GM18870 (cell line): ENCODE measurements around the gene AKT3.

Experiments
- ATAC-seq: cut with Tn5 transposase; IDR thresholded peaks from one replicate; pipeline ENCODE4 v1.9.1; 2021; ENCODE audit warnings: moderate library complexity; ENCODE audit not compliant: unreplicated experiment

The AKT3 gene

GRCh38 chr1:243562473-243562872 is 287.6 kb downstream of the AKT3 start:
- no peak for ATAC-seq

DNA sequence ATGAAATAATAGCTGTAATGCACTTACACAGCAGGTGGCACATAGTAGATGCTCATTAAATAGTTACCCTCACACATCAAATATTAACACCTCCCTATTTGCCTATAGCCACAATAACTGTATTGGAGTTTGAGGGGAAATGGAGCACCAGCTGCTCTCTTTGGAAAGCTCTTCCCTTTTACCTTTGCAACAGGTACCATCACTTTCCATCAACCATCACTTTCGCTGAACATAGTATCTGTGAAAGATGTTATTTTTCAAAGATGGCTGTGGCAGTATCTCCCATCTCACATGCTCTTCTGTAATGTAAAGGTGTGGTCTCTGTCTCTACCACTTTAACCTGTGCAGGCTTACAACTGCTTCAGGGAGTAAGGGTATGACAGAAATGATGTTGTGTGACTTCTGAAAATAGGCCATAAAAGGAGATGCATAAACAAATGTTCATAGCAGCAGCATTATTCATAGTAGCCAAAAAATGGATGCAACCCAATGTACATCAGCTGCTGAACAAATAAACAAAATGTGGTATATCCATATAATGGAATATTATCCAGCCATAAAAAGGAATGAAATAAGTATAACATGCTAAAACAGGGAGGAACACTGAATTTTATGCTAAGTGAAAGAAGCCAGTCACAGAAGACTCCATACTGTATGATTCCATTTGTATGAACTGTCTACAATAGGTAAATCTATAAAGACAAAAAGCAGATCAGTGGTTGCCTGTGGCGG is 288.3 kb downstream of the AKT3 start:
- no peak for ATAC-seq

- no peak for ATAC-seq
Observed at GRCh38 chr1:243559575-243560162, 290.4 kb downstream of the AKT3 start.

DNA sequence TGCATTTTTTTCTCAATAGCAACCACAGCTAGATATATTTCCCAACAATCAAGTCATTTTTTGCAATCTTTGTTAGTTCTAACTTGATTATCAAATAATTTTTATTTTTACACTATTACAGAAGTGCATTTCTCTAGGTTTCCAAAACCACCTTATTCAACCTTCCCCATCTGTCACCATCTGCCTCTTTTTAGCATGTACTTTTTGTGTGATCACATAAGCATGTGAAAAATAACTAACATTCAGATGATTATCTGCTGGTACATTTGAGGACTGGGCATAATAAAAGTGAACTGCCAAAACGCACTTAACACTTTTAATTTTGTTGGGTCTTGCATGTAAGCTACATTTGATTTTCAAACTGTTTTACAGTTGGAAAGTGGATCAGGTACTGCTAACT is 291.5 kb downstream of the AKT3 start:
- ATAC-seq, result no peak

DNA sequence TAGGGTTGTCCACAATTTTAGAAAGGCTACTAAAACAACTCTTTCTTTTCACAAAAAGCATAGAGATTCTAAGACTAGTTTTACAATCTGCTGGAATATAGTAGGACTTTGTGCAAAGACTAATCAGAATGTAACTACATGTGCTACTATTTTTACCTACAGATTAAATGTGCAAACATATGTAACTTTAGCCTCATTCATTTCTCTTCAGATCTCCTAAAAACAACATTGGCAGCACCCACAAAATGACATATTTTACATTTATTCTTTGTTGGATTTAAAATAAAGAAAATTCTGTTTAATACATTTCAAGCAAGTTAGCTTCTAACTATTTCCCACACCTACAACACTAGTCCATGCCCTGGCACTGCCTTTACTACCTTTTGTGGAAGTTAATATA is 292.2 kb downstream of the AKT3 start:
- ATAC-seq, result no peak

DNA sequence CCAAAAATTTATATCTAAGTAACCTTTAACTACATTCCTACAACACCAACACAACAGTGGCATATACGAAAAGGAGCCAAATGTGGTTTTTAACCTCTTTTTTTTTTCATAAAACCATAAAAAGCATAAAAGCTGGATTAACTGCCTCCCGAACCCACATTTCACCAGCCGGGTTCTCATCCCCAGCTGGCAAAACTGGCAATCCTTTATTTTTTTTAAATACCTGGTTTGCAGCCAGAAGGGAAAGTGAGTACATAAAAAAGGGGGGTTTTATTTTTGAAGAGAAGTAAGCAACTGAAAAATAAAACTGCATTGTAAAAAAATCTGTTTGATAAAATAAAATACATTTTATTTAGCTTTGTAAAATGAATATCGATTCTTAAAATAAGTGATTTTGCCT is 295.4 kb downstream of the AKT3 start:
- no peak for ATAC-seq

DNA sequence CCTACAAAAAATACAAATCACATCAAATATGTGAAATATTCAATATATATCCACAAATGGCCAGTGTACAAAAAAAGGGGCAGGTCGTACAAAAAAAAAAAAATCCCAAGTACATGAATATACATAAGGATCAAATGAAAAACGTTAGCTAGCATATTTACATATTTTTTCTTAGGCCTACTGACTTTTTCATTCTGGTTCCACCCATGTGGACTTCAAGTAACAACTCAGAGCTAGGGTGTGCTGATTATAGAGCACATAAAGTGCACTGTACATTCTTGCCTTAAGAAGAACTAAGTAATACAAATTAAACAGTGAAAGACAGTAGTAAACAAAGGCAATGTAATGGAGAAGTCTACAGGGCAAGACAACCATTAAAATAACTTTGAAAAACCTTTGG is 297.0 kb downstream of the AKT3 start:
- no peak for ATAC-seq

DNA sequence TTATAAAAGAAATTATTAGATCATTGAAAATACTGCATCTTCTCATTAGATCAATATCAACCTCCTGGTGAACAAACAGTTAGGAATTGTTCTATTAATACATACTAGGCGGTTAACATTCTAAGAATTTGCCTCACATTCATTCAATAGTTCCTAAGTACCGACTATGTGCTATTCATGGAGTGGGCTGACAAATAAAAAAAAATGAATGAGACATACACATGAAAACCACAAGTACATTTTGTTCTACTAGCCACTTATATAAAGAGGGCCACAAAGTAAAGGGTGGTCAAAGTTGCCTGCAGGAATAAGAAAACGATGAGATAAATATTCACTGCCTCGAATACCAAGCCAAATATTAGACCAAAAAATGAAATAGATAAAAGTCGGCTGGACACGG is 299.8 kb downstream of the AKT3 start:
- no peak for ATAC-seq

DNA sequence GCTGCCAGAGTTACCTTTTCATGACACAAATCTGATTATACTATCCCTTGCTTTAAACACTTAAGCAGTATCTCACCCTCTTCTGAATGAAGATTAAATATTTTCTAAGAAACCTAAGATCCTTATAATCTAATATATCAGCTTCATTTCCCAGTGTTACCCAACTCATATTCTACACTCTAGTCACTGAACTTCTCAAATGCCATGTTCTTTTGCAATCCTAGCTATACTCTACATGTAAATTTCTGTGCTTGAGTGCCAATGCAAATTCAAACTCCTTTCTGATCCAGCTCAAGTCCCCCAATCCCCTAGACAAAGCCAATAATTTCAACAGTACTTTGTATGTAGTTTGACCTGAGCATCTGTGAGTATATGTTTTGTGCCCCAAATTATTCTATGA is 300.3 kb downstream of the AKT3 start:
- no peak for ATAC-seq

GRCh38 chr1:243549108-243549507 is 300.9 kb downstream of the AKT3 start:
- no peak for ATAC-seq

DNA sequence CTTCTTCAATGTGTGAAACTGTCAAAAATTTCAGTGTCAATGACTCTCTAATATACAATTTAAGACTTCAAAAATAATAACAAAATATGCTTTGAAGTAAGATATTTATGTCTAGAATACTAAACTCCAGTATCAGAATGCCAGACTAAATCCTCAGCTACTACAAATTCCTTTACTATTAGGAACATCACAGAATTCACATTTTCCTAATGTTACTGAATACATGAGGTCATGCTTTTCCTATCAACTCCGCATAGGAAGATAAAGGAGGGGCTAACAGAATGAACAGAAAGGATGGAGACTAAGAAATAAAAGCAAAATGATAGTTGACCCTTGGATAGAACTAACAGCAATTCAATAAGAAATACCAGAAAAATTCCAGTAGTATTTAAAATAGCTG is 301.5 kb downstream of the AKT3 start:
- ATAC-seq, result no peak

DNA sequence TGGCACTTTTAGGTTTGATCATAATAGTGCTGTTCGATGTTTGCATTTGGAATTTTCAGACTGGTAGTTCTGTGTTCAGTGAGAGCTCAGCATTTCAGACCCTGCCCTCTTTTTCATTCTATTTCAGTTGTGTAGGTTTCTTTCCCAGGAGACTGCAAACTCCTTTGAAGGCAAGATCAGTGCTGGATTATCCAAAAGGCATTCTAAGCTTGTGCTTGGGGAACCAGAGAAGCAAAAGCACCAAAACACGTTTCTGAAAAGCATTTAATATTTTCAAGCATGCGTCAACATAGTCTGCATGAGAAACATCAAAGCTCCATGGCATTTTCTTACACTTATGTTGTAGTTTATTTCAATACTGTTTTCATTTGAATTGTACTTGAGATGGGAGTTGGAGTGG is 302.2 kb downstream of the AKT3 start:
- ATAC-seq, result no peak

DNA sequence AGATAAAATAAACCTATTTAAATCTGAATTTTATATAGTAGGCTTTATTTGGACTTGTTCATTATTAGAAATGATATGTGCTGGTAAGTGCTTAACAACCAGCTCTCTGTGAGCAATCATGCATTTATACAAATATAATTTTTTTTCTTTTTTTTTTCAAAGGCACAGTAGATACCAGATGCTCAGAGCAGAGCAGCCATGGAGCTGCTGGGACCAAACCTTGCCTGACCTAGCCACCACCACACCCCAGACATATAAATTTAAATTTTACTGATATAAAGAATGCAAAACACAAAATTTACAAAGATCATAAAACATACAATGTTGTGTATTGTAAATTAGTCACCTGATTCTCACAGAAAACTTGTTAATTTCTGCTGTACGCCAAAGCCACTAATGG is 303.6 kb downstream of the AKT3 start:
- ATAC-seq, result no peak

- ATAC-seq, result no peak
Observed at GRCh38 chr1:243543501-243543900, 306.5 kb downstream of the AKT3 start.

DNA sequence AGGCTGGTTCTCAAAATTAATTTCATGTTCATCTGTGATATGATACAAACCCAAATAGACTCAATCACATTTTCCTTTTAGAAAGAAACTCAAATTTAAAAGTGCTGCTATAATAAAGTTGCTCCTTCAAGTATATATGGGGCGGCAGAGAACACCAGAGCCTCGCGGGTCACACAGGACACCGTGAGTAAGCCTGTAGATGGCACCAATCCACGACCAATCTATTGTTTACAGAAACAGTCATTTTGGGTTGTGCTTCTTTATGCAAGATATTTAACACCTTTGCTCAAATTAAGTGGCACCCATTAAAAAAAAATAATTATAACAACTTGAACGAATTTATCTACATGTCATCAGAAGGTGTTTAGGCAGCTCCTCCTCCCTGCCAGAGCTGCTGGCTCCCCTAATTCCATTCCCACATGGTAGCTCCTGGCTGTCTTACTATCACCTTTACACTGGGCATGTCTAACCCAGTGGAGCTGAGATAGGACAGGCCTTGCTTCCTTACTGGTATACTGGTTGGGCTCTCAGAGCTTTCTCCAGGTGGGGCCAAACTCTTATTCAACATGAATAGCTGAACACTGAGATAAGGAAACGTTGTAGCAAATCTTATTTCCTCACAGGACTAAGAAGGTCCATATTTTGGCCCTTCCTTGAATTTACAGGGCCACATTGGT is 307.2 kb downstream of the AKT3 start:
- ATAC-seq, result no peak

DNA sequence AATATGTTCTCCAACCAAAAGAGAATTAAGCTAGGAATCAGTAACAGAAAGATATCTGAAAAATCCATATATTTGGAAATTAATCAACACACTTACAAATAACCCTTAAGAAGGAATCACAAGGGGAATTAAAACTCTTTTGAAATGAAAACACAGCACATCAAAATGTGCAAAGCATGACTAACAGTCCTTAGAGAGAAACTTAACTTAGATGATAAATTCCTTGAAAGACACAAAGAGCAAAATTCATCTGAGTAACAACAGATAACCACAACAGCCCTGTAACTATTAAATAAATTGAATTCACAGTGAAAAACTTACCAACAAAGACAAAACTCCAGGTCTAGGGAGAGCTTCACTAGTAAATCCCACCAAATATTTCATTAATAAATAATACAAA is 310.4 kb downstream of the AKT3 start:
- no peak for ATAC-seq

GRCh38 chr1:243535014-243535413 is 315.0 kb downstream of the AKT3 start:
- ATAC-seq, result no peak

DNA sequence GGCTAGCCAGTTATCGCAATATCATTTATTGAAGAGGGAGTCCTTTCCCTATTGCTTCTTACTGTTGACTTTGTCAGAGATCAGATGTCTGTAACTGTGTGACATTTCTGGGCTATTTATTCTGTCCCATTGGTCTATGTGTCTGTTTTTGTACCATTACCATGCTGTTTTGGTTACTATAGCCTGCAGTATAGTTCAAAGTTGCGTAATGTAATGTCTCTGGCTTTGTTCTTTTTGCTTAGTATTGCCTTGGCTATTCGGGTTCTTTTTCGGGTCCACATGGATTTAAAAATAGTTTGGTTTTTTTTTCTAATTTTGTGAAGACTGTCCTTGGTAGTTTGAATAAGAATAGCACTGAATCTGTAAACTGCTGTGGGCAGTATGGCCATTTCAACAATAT is 320.5 kb downstream of the AKT3 start:
- no peak for ATAC-seq

DNA sequence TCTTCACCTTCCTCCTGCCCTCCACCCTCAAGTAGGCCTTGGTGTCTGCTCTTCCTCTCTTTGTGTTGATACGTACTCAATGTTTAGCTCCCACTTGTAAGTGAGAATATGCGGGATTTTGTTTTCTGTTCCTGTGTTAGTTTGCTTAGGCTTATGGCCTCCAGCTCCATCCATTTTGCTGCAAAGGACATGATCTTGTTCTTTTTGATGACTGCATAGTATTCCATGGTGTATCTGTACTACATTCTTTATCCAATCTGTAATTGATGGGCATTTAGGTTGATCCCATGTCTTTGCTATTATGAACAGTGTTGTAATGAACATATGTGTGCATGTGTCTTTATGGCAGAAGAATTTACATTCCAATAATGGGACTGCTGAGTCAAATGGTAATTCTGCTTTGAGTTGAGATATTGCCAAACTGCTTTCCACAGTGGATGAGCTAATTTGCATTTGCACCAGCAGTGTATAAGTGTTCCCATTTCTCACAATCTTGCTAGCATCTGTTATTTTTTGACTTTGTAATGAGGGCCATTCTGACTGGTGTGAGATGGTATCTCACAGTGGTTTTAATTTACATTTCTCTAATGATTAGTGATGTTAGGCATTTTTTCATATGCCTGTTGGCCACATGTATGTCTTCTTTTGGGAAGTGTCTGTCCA is 321.5 kb downstream of the AKT3 start:
- ATAC-seq, result no peak

DNA sequence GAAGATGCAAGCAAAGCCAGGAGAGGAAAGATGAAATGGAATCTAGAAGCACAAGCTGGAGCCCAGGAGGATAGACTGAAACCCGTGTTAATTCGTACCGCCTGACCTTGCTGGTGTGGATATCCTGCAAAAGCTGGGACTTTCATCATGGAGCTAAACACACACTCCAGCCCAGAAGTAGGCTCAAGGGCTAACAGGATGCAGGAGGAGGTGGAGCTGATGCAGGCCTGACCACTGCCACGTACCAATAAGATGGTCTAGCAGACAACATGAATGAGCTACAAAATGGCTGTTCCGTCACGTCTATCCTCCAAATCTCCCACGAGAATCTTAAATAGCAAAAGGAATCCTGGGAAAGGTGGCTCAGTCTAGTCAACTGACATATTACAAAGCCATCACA is 323.9 kb downstream of the AKT3 start:
- ATAC-seq, result no peak

- no peak for ATAC-seq
Observed at GRCh38 chr1:243525085-243525487, 325.0 kb downstream of the AKT3 start.

GRCh38 chr1:243523766-243524165 is 326.3 kb downstream of the AKT3 start:
- no peak for ATAC-seq
